Activated CD8-positive, alpha-beta memory T cell treated with anti-CD3 and anti-CD28 coated beads, Interleukin-2, amount 50 U/mL, for 1 hour (primary cell): Measurements from ENCODE around the gene SND1.
"Not testable (repeated sequence)": the region's sequence is repeated elsewhere in the genome, so short reads cannot be mapped to it uniquely, and the experiment has no call there.

Experiments
- DNase-seq: peaks from one replicate; pipeline ENCODE4 v3.0.0-alpha.2; 2020; ENCODE audit errors: extremely low read depth

Gene SND1

DNA sequence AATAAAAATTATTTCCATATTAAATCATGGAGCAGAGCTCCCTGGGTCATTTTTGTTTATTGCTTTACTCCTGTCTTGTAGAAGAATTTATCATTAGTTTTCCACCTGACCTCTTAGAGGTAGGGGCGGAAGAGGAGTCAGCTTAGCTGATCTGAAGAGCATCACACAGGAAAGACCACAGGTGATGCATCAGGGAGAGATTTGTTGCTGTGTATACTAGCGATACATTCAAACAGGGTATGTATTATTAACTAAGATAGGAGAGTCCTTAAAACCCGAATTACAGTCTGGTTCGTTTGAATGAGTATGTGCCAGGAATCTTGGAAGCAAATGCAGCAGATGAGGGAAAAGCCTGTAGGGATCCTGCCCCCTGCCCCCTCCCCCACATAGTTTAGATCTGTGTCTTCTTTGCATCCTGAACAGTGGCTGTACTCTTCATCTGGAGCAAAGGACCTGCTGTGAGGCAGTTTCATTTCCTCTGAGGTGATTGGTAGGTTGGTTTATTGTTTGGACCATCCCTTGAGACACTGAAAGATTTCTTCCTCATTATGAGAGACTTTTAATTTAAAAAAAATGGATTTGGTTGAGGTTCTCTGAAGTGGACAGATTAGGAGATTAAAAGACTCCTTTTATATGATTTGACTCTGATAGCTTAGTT, 177.0 kb downstream of the SND1 start:
- no peak for DNase-seq

DNA sequence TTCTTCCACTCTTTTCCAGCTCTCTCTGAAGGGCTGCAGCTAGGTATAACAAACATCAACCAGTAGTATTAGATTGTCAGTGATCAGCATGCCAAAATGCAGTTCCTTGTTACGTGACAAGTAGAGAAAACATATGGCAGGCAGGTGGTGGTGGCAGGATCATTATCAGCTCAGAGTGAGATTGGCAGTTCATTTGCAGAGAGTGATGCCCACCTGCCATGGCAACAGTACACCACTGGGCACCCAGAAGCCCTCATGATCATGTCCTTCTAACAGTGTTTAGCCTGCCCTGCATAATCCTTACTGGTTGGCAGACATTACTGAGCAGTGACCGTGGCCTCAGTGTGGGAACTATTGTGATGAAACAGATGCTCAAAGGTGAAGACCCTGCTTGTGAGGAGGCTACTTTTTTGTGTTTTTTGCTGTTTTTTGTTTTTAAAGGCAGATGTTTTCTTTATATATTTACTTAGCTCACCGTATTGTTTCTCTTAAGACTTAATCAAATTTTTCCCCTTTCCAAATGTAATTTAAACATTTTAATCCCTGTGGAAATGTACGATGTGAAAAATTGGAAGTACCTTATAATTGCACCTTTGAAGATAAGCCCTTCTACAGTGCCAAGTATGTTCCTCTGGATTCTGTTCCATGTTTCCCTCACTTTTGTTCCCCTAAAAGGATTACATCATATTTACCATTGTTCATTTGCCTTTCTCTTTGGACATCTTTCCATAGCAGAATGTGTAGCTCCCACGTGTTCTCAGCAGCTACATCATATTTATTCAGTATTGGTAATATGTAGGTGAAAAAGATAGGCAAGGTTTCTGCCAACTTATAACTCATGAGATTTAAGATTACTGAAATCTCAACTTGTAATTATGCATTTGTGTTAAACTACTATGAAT, 179.6 kb downstream of the SND1 start:
- DNase-seq = no peak

DNA sequence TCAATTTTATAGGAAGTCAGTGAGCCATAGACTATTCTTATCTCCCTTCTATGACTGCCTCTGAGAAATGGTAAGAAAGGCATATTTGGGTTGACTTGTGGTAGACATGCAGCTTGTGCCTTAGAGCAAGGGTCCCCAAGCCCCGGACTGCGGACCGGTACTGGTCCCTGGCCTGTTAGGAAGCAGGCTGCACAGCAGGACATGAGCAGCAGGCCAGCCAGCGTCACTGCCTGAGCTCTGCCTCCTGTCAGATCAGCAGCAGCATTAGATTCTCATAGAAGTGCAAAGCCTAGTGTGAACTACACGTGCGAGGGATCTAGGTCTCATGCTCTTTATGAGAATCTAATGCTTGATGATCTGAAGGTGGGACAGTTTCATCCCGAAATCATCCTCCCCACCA, 180.6 kb downstream of the SND1 start:
- no peak for DNase-seq

DNA sequence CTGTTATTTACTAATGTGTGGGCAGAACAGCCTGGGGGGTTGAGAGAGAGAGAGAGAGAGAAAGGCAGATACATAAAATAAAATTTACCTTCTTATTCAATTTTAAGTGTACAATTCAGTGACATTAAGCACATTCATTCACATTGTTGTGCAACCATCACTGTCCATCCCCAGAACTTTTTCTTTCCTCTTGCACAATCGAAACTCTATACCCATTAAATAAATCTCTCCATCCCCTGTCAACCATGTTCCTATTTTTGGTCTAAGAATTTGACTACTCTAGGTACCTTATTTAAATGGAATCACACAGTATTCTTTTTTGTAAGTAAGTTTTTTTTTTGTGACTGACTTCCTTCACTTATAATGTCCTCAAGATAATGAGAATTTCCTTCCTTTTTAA, 181.6 kb downstream of the SND1 start:
- DNase-seq = no peak

DNA sequence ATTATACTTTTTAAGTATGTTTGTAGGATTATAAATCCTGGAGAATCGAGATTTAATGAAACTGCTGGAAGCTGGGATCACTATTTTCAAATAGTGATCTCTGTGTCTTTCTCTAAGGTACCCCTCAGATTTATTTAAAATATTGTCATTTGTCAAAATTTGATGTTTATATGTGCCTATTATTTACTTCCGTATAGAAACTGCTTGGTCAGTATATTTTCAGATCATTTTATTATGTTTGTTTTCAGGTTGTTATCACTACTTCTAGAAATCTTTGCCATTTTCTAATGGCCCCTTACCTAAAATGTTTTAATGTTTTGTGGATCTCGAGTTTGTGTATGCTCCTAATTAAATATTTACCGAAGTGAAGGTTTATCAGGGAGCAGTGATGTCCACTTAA, 183.7 kb downstream of the SND1 start:
- no peak for DNase-seq

DNA sequence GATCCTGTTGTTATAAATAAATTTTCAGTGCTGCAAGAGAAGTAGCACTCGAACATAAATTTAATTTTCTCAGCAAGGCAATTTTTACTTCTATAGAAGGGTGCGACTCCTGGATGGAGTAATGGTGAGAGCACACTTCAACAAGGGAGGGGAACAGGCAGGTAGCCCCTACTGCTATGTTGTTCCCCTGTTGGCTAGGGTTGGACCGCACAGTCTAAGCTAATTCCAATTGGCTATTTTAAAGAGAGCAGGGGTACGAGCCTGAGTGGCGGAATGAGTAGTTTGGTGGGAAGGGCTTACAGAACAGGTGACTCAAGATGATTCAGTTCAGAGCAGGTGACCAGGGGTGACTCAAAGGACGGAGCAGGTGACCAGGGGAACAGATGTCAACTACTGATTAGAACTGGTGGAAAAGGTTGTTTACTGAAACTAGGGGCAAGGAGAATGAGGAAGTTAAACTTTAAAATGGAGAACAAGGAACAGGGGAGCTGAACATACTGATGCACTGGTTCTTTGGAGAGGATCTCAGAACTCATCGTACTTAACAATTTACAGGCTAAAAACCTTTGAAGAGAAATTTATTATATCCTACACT, 185.9 kb downstream of the SND1 start:
- DNase-seq = not testable (repeated sequence)

DNA sequence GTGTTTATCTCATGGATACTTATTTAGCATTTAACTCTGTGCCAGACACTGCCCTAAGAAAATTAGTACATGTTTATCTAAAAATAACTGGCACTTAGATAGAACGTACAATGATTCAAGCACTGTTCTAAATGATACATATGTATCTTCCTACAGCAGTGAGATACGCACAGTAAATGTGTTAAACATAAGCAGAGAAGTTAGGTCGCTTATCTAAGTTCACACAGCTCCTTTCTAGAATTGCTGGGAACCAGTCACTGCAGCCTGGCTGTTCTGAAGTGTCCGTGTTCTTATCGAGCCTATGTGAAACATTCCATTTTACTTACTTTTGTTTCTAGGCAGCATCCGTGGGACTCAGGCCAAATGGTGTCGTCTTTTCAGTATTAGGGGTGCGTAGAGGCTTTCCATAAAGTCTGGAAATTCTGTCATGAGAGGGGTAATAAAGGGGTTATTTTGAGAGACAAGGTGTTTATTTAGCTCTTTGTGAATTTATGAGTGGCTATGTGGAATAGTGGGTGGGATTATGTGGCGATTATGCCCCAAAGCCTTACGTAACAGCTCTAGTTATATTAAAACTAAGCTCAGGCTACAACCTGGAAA, 186.9 kb downstream of the SND1 start:
- DNase-seq = no peak

DNA sequence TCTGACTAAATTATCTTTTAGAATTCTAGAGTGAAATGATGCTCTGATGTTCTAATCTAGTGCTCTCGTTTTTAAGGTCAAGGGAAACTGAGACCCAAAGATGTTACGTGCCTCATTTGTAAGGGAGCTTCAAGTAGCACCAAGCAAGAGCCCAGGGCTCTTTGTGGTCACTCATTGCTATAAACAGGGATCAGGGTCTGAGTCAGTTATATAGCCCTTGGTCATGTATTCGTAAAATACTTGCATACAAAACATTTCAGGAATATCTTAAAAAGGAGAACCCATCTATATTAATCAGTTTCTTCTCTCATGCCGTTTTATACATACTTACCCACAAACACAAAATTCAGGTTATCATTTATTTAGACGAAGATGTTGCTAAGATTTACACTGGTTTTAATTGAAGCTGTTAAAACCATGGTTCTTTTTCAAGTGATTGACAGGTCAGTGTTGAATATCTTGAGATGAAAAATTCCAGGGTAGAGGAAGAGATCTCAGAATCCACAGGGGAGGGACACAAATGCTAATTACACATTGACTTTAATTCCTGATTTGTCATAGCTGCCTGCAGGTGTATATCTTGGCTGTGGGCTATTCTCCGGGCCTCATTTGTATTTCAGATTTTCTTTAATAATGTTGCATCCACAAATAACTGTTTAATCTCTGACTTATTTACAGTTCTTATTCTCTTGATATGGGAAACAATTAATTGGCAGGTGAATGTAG, 188.4 kb downstream of the SND1 start:
- no peak for DNase-seq

DNA sequence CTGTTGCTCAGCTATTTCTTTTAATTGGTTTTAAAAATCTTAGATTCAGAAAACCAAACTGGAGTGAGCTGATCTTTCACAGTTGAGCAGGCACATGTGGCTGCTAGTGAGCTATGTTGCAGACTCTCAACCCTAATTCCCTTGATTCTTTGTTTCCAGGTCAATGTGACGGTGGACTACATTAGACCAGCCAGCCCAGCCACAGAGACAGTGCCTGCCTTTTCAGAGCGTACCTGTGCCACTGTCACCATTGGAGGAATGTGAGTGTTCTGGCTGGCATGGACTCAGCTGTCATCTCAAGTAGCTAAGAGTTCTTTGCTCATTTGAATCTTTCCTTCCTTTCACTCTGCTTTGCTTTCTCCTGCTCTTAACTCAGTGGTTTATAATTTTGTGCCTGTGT, 192.2 kb downstream of the SND1 start:
- DNase-seq = no peak

DNA sequence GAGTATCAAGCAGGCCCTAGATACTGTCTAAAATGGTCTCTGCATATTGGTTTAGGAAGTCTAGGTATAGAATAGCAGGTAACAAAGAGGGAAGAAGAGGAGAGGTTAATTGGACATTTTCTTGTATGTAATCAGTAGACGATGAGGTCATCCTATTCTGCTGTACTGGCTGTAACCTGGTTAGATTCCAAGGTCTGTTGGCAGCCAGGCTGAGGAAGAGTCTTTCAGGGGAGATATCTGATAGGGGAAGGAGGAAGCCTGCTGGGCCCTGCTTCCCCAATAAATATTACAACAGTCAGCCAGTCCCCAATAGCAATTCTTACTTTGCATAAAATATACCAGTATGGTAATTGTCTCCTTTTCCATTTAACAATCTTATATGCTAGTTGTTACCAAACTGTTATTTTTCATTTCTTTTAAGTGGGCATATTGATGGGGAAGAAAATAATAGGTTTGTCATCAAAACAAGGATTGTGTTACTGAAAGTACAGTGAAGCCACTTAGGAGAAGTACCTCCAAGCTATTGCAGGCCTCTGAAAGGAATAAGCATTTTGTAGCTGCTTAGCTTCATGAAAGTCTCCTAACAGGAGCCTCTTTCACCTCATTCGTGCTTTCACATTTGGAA, 192.8 kb downstream of the SND1 start:
- no peak for DNase-seq

DNA sequence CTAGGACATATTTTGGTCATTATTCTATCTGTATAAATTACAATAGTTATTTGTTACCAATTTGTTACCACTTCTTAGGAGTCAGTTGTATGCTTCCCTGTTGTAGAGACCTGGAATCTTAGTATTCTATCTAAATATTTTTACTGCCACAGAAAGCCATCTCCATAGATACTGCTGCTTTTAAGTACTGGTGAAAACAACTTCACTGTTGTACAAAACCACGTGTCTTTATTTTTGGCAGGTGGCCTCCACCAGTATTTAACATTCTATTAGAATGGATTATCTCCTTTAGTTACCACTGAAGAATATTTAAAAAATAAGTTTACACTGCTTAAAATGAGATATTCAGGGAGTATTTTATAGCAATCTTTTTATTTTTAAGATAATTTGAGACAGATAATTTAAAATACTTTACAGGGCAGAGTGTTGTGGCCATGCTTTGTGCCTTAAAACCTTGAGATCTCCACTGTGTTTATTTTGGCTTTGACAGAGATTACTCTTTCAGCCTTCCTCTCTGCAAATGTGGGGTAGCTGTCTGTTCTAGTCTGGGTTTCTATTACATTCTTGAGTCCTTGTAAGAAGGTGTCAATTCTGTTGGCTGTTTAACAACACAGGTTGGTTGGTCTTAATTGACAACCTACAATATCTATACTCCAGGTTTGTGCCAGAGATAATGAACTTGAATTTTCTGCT, 193.7 kb downstream of the SND1 start:
- DNase-seq = no peak

DNA sequence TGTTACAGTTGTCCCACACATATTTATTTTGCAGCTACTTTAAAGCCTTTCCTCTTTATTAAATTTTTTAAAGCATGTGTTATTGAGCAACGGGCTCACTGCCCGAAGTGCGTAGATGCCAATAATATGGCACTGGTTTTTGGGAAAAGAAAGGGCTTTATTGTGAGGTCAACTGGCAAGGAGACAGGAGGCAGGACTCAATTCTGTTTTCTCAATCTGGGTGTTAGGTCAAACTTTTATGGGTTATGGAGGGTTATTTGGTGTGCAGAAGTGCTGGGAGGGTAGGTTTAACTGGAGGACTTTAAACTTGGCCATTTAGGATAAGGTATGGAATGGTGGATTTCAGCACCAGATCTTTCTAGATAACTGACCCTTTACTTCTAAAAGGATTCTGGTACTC, 195.6 kb downstream of the SND1 start:
- no peak for DNase-seq

DNA sequence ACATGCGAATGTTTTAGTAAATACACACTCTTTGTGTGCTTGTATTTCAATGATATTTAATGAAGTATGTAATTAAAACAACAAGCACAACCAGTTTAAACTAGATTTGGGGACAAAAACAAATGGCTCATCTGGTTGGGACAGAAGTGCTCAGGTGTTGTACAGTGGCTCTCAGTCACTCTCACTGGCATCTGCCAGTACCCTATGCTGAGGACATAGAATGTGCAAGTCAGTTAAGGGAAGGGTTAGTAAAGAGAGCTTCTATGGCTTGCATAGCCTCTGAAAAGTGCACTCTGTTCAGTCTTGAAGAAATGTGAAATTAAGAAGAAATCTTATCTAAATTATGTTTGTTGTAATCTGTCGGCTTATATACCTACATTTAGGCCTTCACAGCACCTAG, 196.2 kb downstream of the SND1 start:
- DNase-seq = no peak

DNA sequence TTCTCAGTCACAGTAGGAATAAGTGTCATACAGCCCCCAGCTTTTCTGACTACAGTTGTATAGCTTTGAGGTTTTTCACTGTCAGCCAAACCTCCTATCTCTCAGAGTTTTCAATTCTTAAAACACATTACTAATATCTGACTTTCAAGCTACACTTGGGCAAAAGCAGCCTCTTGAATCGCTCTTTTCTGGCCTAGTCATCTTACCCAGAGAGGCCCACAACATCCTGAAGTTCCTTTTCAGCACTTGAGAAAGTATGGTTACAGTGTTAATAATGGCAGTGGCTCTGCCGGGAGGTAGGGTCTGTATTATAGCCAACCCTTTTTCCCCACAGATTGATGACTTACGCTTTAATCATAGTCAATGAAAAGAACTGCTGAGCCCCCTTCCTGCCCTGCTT, 198.2 kb downstream of the SND1 start:
- DNase-seq = no peak

DNA sequence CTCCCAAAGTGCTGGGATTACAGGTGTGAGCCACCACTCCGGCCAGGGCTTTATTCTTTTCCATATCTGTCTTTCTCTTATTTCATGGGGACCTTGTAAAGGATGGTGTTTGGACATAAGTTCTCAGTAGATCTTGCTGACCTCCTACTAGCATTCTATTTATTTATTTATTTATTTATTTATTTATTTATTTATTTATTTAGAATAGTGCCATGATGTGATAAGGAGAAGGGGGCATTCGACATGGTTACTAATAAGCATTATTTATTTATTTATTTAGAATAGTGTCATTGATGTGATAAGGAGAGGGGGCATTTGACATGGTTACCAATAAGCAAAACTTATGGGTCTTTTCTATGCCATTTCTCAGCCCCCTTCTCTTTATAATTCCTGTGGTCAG, 202.4 kb downstream of the SND1 start:
- no peak for DNase-seq

DNA sequence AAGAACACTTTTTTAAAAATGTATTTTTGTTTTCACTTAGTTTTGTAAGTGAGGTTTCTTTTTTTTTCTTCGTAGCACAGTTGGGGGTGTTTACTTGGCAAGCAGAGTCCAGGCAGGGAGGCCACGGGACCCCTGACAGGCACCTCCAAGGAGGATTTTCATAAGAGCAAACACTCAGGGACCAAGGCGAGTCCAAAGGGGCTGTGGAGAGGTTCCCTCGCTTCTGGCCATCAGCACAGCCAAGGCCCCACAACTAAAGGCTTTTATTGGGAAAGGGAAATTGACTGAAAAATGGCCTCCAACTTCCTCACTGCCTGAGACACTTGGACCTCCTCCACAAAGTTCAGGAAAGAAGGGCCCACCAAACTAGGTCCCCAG, 205.5 kb downstream of the SND1 start:
- no peak for DNase-seq

DNA sequence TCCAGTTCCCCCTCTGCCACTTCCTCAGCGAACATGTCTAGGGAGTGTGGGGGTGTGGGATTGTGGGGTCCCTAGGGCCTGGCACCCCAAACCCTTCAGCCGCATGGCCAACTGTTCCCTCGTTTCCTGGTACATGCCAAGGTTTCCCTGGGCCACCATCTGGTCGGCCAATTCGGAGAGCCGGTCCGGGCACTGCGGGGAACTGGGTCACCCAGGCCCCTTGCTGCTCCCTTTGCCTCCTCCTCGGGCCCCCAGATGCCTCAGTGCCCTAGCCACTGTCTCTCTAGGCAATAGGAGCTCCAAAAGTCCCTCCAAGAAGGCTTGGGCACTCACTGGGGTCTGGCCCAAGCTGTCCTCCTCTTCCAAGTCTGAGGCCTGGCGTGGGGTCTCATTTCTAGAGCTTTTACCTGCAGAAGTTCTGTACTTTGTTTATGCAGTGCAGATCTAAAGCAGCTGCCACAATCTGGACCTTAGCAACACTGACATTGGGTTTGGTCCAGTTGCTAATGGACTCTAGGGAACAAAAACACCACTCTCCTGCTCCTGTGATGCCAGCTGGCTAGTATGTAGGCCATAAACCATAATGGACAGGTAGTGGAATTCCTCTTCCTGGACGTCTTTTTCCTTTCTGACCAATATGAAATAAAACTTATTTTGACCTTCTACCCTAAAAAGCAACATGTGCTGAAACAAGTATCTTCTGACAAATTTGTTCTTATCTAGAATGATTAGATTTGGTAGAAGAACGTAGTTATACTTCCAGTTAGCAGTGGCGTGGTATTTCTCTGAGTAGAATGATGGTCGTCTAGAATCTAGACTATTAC, 206.3 kb downstream of the SND1 start:
- DNase-seq = no peak

DNA sequence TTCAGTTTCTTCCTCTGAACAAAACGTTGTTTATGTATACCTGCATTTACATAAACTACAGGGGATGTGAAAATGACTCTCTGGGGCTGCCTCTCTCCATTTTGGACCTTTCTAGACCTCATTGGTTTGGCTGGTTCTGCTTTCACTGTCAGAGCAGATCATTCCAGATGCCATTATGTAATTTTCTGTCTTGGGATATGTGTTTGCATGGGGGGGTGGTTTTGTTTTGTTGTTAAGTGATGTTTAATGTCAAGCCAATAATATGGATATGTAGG, 206.9 kb downstream of the SND1 start:
- no peak for DNase-seq

DNA sequence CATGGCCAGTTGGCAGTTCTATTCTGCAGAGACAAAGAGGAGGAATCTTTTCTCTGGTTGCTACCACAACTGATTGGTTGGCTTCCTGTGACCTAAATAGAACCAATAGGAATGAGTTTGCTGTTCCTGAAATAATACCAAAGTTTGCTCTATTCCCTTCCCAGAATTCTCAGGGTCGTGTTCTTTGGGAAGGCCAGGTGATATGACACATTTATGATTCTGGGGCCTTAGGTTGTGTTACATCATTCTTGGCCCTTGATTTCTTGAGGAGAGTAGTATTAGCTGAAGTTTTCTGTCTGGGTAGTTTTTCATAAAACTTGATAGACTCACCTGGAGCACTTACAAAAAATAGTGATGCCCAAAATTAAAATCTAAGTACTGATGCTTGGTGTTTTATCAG, 207.3 kb downstream of the SND1 start:
- DNase-seq = no peak

DNA sequence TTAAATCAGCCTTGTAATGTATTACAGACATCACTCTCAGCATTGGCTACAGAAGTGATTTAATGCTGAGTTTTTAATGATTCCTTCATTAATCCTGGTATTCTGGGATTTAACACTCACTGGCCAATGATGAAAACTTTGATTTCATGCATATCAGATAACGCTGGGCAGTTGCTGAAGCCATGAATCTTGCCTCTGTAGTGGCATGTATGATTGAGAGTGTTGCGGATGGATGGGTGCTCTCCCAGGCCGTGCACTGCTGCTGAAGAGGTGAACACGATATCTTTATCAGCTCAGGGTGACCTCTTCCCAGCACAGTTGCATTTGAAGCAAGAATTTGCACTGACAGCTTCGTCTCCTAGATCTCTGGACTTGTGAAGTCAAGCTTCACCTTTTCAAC, 210.5 kb downstream of the SND1 start:
- DNase-seq = no peak
